ENCODE data around the gene NEO1.

The NEO1 gene

DNA sequence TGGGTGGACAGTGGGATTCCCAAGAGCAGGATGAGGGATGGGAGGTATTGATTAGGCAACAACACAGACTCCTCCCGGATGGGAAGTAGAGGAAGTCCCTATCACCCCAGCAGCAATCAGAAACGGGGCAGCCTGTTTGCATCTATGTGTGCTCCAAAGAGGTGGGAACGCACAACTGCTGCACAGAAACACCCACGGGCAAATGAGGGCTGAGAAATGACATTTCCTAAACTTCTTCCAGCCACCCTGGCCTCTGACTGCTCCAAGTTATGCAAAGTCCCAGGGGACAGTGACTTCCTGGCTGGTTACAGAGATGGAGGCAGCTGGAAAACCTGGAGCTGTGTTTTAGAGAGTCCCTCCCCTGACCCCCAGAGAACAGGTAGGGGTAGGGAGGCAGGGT, 273.9 kb downstream of the NEO1 start:
- no peak for DNase-seq

GRCh38 chr15:73328149-73328820, 276.0 kb downstream of the NEO1 start:
- no peak for DNase-seq

DNA sequence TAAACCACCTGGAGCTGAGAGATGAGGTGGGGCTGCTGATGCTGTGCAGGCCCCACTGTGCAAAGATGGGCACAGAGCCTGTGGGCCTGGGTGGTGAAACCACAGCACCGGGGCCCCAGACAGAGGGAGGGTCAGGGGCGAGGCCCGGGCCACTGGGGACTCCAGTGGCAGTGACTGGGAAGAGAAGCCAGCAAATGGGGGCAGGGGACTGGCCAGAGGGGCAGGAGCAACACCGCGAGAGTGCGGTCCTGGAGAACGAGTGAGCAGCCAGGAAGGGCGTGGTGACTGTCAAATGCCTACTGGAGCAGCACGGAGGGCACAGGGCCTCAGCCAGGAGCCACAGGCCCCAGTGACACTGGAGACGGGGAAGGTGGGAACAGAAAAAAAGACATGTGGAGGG, 276.7 kb downstream of the NEO1 start:
- DNase-seq: no peak

GRCh38 chr15:73329501-73330200, 277.4 kb downstream of the NEO1 start:
- DNase-seq: no peak

- peak in 1 of 56 donors; percentile 11 for DNase-seq
Measured at GRCh38 chr15:73330206-73331051, 278.2 kb downstream of the NEO1 start.

- DNase-seq: no peak
Measured at GRCh38 chr15:73331501-73331900, 279.2 kb downstream of the NEO1 start.

DNA sequence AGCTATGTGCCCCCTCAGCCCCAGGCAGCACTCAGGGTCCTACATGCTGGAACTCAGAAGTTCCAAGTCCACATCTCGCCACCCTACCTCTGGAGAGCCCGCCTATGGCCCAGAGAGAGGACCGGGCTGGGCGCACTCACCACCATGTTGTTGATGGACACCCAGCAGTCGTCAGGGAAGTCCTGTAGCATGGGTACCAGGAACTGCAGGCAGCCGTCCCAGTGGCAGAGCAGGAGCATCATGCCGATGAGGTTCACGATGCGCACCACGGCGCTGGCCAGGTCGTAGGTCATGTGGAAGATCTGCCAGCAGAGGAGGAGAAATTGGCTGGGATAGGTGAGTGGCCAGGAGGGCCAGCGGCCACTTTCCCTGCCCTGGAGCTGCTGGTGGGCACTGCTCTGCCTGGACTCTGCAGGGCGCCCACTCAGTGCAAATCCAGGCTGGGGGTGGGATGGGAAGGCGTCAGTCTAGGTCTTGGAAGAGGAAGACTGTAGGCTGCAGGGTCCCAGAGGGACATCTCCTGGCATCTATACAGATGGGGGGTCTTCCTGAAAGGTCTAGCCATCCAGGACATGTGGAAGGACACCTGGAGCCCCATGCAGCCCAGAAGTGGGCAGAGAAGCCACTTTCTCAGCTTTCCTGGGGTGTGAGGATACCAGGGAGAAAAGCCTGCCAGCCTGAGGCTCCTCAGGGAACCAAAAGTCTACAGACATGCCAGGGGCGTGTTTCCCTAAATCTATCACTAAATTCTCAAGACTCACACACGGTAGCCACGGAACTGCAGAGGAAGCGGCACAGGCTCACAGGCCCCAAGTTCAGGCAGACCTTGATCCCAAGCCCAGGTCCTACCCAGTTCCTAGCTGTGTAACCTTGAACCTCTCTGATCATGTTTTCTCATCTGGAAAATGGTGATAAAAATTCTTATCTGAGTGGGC, 280.0 kb downstream of the NEO1 start:
- DNase-seq: no peak

DNA sequence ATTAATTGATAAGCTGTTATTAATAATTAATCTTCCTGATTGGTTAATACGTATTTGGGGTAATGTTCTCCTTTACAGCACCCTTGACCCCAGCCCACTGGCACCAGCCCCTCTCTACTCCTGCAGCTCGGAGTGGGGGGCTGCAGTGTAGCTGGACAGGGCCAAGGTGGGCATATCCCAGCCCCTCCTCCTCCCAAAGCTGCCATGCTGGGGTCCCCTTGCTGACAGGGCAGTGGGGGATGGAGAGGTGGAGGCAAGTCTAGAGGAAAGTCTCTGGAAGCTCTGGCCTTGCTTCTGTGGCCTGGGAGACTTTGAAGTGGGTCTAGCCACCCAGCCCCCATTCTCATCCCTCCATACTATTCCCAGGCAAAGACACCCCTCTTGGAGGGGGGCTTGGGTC, 280.7 kb downstream of the NEO1 start:
- DNase-seq: no peak

DNA sequence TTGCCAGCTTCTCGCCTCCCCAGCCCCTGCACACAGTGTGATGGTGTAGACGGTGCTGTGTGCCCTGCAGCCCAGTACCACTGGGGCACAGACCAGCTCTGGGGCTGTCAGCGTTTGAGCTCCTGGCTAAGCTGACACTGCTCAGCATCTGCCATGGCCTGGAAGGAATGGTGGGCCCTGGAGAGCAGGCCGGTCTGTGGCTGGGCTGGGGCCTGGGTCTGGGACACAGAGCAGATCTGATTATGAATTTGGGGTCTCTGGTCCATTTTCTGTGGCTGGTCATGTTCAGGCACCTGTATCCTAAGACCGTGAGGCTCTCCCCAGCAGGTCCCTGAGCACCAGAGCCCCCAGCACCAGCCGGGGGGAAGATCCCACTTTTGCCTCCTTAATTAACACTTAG, 281.8 kb downstream of the NEO1 start:
- no peak for DNase-seq

DNA sequence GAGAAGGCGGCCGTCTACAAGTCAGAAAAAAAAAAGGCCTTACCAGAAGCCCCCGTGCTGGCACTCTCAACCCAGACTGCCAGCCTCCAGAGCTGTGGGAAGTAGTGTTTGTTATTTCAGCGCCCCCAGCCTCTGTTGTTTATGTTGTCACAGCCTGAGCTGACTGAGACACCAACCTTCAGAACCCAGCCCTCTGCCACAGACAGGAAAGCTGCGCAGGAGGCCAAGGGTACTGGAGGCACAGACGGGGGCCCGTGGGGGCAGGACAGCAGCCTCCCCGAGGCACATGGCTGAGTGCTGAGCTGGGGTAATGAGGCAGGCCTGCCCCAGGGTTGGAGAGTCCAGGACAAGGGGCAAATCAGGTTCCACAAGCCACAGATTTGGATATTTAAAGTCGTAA, 282.8 kb downstream of the NEO1 start:
- DNase-seq: no peak

DNA sequence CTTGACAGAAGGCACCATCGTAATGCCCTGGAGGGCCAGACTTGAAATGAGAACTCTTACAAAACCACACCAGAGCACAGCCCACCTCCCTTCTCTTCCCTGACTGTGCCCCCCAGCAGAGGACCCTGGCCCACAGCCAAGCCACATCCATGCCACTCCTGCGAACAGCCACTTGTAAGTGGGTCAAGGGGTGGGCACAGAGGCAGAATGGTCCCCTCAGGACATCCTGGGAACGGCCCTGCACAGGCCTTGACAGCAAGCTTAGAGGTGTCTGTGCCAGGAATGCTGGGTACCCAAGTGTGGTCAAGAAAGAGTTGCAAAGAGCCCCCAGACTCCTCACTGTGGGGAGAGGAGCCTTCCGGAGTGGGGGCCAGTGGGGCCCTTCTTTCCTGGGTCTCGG, 283.2 kb downstream of the NEO1 start:
- DNase-seq: no peak

DNA sequence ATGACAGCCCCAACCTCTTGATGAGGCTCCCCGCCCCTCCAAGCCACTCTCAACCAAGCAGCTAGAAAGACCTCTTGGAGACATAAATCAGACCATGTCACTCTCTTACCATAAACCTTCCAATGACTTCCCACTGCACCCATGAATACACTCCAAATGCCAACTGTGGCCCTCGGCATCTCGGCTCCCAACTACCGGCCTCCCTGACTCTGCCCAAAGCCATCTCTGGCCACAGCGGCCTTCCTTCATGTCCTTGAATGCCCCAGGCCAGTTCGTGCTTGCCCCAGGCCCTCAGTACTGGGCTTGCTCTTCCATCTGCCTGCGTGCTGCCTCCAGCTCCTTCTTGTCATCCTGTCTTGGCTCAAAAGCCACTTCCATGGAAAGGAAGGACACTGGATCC, 284.5 kb downstream of the NEO1 start:
- no peak for DNase-seq

GRCh38 chr15:73337187-73337586, 284.9 kb downstream of the NEO1 start:
- no peak for DNase-seq

DNA sequence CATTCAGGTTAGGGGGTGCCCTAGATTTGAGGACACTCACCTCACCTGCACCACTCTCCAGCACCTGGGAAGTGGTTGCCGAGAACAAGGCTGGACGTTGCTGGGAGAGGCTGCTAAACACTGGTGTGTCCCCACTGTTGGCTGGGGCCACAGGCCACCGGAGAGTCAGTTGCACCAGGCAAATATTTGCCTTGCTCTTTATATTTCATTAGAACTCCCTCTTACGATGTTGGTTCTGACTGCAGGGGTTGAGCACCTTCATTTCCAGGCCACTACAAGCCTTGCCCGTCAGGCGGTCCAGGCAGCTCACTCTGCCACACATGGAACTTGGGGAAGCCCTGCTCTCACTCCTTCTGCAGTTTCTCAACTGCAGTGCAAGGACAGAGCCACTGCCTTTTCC, 285.8 kb downstream of the NEO1 start:
- DNase-seq: no peak

DNA sequence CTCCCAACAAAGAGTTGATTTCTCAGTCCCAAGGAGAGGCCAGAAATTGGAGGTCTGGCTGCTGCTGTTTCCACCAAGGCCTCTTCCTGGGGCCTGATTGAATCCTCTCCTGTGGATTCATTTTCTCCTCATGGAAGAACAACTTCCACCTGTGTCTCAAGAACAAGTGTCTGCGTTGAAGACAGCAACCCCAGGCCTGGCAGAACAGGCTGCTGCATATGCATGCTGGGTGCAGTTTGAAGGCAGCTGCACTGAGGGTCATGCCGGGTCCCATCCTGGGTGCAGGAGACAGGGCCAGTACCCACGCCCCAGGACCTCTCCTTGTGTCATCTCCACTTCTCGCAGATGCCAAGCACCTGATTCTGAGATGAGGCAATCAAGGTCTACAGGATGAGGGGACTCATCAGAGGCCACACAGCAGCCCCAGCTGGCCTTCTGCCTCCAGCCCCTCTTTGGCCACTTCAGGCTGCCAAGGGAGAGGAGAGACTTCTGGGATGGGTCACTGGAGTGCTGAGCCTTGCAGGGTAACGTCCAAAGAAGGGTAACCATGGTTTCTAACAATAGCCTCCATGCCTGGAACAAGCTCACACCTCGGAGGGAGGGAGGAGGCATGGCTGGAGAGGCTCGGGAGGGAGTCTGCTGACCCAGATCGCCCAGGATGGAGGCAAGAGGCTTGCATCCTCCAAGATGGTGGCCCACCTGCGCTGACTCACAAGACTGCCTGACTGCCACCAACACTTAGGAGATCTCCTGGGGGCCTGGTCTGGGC, 286.5 kb downstream of the NEO1 start:
- no peak for DNase-seq

DNA sequence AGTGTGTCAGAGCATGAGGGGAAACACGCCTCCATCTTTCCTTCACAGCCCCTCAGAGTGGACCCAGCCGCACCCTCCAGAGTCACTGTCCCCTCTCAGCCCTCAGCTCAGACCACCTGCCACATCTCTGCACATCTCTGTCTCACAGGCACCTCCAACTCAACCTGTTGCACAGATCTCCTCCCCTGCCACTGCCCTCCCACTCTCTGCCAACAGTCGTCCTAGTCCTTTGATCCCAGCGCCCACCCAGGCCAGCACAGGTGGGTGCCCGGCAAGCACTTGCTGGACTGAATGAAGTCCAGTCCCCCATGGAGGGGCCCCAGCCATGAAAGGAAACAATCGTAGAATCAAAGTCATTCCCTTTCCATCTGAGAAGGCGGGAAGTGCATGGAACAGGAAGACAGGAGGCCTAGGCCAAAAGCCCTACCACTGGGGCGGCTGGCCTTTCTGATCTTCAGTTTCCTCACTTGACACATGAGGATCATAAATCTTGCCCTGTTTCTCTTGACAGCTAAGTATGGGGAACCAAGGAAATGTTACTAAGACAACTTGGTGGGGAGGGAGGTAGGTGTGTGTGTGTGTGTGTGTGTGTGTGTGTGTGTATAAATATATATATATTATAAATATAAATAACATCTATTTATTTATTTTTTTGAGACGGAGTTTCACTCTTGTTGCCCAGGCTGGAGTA, 288.4 kb downstream of the NEO1 start:
- no peak for DNase-seq

GRCh38 chr15:73341886-73342600, 289.8 kb downstream of the NEO1 start:
- peak in 5 of 56 donors; percentile 9 to 21 (median 18) for DNase-seq

GRCh38 chr15:73344056-73344455, 291.8 kb downstream of the NEO1 start:
- DNase-seq: no peak

GRCh38 chr15:73345658-73346057, 293.4 kb downstream of the NEO1 start:
- no peak for DNase-seq
